Activated naive CD4-positive, alpha-beta T cell treated with anti-CD3 and anti-CD28 coated beads, Interleukin-2, amount 50 U/mL, for 72 hours (primary cell): ENCODE data around the gene SOX10. TPM values are rescaled to one million over a fixed set of nuclear protein-coding genes. Genes with fewer than 3 reads are reported as not detected.
"Not testable (repeated sequence)": the region's sequence is repeated elsewhere in the genome, so short reads cannot be mapped to it uniquely, and the experiment has no call there.

Source experiments
- ATAC-seq, 2 donors: fragments of 150-1000 bp; cut with Tn5 transposase; 2 replicates each; pipeline ENCODE4 v1.10.0; 2021; ENCODE audit warnings: mild to moderate bottlenecking in 2 of 2, moderate library complexity in 2 of 2
- DNase-seq, 2 donors: peaks; one replicate each; pipeline ENCODE4 v3.0.0; 2021 to 2022; ENCODE audit warnings: low spot score in 2 of 2
- H3K27ac Mint-ChIP-seq, 2 donors: one replicate each; pipeline ENCODE4 v1.8.0; 2022; ENCODE audit warnings: mild to moderate bottlenecking in 2 of 2, mixed read lengths in 2 of 2
- H3K36me3 Mint-ChIP-seq, 2 donors: one replicate each; pipeline ENCODE4 v1.8.0; 2022; ENCODE audit warnings: mixed read lengths in 2 of 2
- H3K9me3 Mint-ChIP-seq, 2 donors: one replicate each; pipeline ENCODE4 v1.8.0; 2022; ENCODE audit warnings: mixed read lengths in 2 of 2
- total RNA-seq, 2 donors: library from RNA; stranded (reverse); gene quantifications; one replicate each; pipeline ENCODE4 v1.2.3, GENCODE V29; 2022

SOX10 gene
- total RNA-seq, 2 donors from 2014 or later: not detected

- not testable (repeated sequence) for ATAC-seq, H3K27ac Mint-ChIP-seq, H3K9me3 Mint-ChIP-seq, DNase-seq
- peaks cover 21 to 34% of the 10 kb centered on the region in 2 donors for H3K36me3 Mint-ChIP-seq
Observed at GRCh38 chr22:37955825-37956397, 28.4 kb downstream of the SOX10 start.

- no peak for ATAC-seq
- no peaks in the 10 kb centered on the region for H3K9me3 Mint-ChIP-seq
- DNase-seq: no peak
- peak overlapping the region; percentile 5 to 92 for H3K27ac Mint-ChIP-seq
- peaks cover 20 to 34% of the 10 kb centered on the region in 2 donors for H3K36me3 Mint-ChIP-seq
Observed at GRCh38 chr22:37954686-37955085, 29.7 kb downstream of the SOX10 start.

- ATAC-seq (peak; percentile 97 to 98), DNase-seq (peak; percentile 94)
- no peaks in the 10 kb centered on the region for H3K9me3 Mint-ChIP-seq
- peak within 1 kb of the TSS; percentile 92 to 99 for H3K27ac Mint-ChIP-seq
- H3K36me3 Mint-ChIP-seq: peaks cover 9 to 24% of the 10 kb centered on the region in 2 donors
Observed at GRCh38 chr22:37953437-37954179, 30.7 kb downstream of the SOX10 start, which contains the start of the genes C22orf23 and POLR2F. Gene C22orf23, minus strand, starts transcription at chr22:37953601. Its CDS starts 452 bp downstream, at chr22:37953149. Gene POLR2F, plus strand, starts transcription at chr22:37953699. Its CDS starts 89 bp downstream, at chr22:37953788.

GRCh38 chr22:37953062-37953436, 31.3 kb downstream of the SOX10 start:
- DNase-seq (no peak), ATAC-seq (no peak)
- Mint-ChIP-seq H3K9me3 (no peaks in the 10 kb centered on the region), H3K27ac (peak overlapping the region; percentile 92 to 99), H3K36me3 (peaks cover 6 to 20% of the 10 kb centered on the region in 2 donors)

GRCh38 chr22:37952629-37953028, 31.7 kb downstream of the SOX10 start:
- peaks cover 6 to 20% of the 10 kb centered on the region in 2 donors for H3K36me3 Mint-ChIP-seq
- H3K27ac Mint-ChIP-seq, DNase-seq, H3K9me3 Mint-ChIP-seq, ATAC-seq: not testable (repeated sequence)

- Mint-ChIP-seq H3K36me3 (peaks cover 6 to 14% of the 10 kb centered on the region in 2 donors), H3K27ac (no peak overlapping the region), H3K9me3 (no peaks in the 10 kb centered on the region)
- DNase-seq: no peak
- no peak for ATAC-seq
Observed at GRCh38 chr22:37951305-37951704, 33.0 kb downstream of the SOX10 start.

GRCh38 chr22:37947142-37947795, 37.1 kb downstream of the SOX10 start:
- DNase-seq, ATAC-seq, H3K36me3 Mint-ChIP-seq, H3K27ac Mint-ChIP-seq, H3K9me3 Mint-ChIP-seq: not testable (repeated sequence)

- not testable (repeated sequence) for ATAC-seq, H3K27ac Mint-ChIP-seq, H3K36me3 Mint-ChIP-seq, DNase-seq, H3K9me3 Mint-ChIP-seq
Observed at GRCh38 chr22:37944423-37944822, 39.9 kb downstream of the SOX10 start.

GRCh38 chr22:37943825-37944198, 40.5 kb downstream of the SOX10 start:
- Mint-ChIP-seq H3K36me3 (no peaks in the 10 kb centered on the region), H3K9me3 (no peaks in the 10 kb centered on the region), H3K27ac (no peak overlapping the region)
- DNase-seq (no peak), ATAC-seq (no peak)

GRCh38 chr22:37943136-37943824, 41.1 kb downstream of the SOX10 start:
- Mint-ChIP-seq H3K27ac (peak overlapping the region in 1 of 2 donors; percentile 65), H3K9me3 (no peaks in the 10 kb centered on the region), H3K36me3 (no peaks in the 10 kb centered on the region)
- no peak for ATAC-seq
- DNase-seq: no peak

GRCh38 chr22:37942133-37942532, 42.2 kb downstream of the SOX10 start:
- H3K36me3 Mint-ChIP-seq: no peaks in the 10 kb centered on the region
- no peak for ATAC-seq
- H3K27ac Mint-ChIP-seq: peak overlapping the region in 1 of 2 donors; percentile 17
- DNase-seq: no peak
- H3K9me3 Mint-ChIP-seq: no peaks in the 10 kb centered on the region

- Mint-ChIP-seq H3K27ac (peak overlapping the region; percentile 42 to 68), H3K36me3 (no peaks in the 10 kb centered on the region), H3K9me3 (no peaks in the 10 kb centered on the region)
- DNase-seq (no peak), ATAC-seq (peak in 1 of 2 donors; percentile 22)
Observed at GRCh38 chr22:37940698-37941376, 43.5 kb downstream of the SOX10 start.

- no peaks in the 10 kb centered on the region for H3K36me3 Mint-ChIP-seq
- peak; percentile 92 for DNase-seq
- peak overlapping the region in 1 of 2 donors; percentile 71 for H3K27ac Mint-ChIP-seq
- H3K9me3 Mint-ChIP-seq: no peaks in the 10 kb centered on the region
- peak; percentile 99 for ATAC-seq
Observed at GRCh38 chr22:37933711-37934376, 50.5 kb downstream of the SOX10 start.

- peak overlapping the region in 1 of 2 donors; percentile 71 for H3K27ac Mint-ChIP-seq
- no peak for ATAC-seq
- DNase-seq: no peak
- no peaks in the 10 kb centered on the region for H3K36me3 Mint-ChIP-seq
- H3K9me3 Mint-ChIP-seq: no peaks in the 10 kb centered on the region
Observed at GRCh38 chr22:37932821-37933578, 51.4 kb downstream of the SOX10 start.

- Mint-ChIP-seq H3K36me3 (no peaks in the 10 kb centered on the region), H3K27ac (peak overlapping the region in 1 of 2 donors; percentile 79), H3K9me3 (no peaks in the 10 kb centered on the region)
- ATAC-seq: no peak
- DNase-seq: no peak
Observed at GRCh38 chr22:37932401-37932800, 52.0 kb downstream of the SOX10 start.
